Measurements from ENCODE around the gene VIM. TPM values are rescaled to one million over a fixed set of nuclear protein-coding genes. Genes with fewer than 3 reads are reported as not detected.

Gene VIM
- total RNA-seq, 1 donor = 10,643 TPM

DNA sequence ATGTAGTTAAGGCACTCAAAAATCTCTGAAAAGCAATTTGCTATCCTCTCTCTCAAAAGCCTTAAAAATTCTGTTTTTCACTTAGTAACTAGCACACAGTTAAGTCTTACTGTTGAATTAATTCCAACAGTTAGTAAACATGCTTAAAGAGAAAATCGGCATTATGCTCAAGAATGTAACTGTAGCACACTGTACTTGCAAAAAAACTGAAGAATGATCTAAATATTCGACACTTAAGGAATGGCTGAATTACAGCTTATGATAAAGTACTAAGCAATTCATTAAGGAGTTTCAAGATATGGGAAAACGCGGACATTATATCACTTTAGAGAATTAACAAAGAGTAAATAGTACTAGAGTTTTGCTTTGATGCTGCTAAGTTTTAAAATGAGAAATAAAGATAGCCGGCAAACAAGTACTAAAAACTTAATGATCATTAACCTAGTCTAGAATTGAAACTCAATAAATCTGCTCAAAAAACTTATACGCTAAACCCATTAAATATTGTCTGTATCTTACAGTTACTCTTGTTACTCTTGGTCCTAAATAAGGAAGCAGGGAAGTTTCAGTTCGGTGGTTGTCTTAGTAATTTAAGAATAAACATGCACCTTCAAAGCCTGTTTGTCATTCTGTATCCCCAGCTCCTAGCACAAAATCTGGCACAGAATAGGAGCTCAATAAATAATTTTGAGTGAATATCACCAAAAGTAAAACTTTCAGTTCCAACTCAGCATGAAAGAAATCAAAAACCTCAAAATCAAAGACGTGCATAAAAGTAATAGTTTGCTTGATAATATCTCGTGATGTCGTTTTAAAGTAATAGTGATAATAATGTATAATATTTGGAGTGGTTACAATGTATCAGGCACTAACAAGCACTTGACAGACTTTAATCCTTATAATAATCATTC is 27.8 kb upstream of the VIM start:
- DNase-seq (ENCODE audit: insufficient read length, low spot score, missing footprints) = no peak
- Histone ChIP-seq H3K4me2 (ENCODE audit: insufficient read depth, low read length) (peak overlapping the region; percentile 97), H3K4me1 (ENCODE audit: insufficient read depth, low read length) (peaks cover 22% of the 10 kb centered on the region), H2AFZ (ENCODE audit: low read length) (peak overlapping the region; percentile 94), H3K9me3 (ENCODE audit: low read depth, low read length) (no peaks in the 10 kb centered on the region), H3K27ac (ENCODE audit: low read depth, low read length) (peak overlapping the region; percentile 98), H3K4me3 (ENCODE audit: insufficient read depth, low read length) (peak overlapping the region; percentile 78), H3K27me3 (ENCODE audit: insufficient read depth, low read length) (no peaks in the 10 kb centered on the region), H4K20me1 (ENCODE audit: insufficient read depth, low read length) (no peaks in the 10 kb centered on the region), H3K79me2 (ENCODE audit: insufficient read depth, low read length) (peaks cover 17% of the 10 kb centered on the region), H3K36me3 (ENCODE audit: insufficient read depth, low read length) (no peaks in the 10 kb centered on the region)
- no peak for TF ChIP-seq CTCF (IDR thresholded peaks at IDR 0.05; ENCODE audit: extremely low read depth, low read depth, low read length)

- Histone ChIP-seq H4K20me1 (ENCODE audit: insufficient read depth, low read length) (no peaks in the 10 kb centered on the region), H3K27ac (ENCODE audit: low read depth, low read length) (peak within 1 kb of the TSS; percentile 98), H3K79me2 (ENCODE audit: insufficient read depth, low read length) (peaks cover 17% of the 10 kb centered on the region), H3K4me3 (ENCODE audit: insufficient read depth, low read length) (peak within 1 kb of the TSS; percentile 78), H3K27me3 (ENCODE audit: insufficient read depth, low read length) (no peaks in the 10 kb centered on the region), H3K9me3 (ENCODE audit: low read depth, low read length) (no peaks in the 10 kb centered on the region), H3K4me2 (ENCODE audit: insufficient read depth, low read length) (peak within 1 kb of the TSS; percentile 97), H3K36me3 (ENCODE audit: insufficient read depth, low read length) (no peaks in the 10 kb centered on the region), H2AFZ (ENCODE audit: low read length) (peak within 1 kb of the TSS; percentile 91), H3K4me1 (ENCODE audit: insufficient read depth, low read length) (peaks cover 26% of the 10 kb centered on the region)
- peak; percentile 80 for DNase-seq (ENCODE audit: insufficient read length, low spot score, missing footprints)
- no peak for TF ChIP-seq CTCF (IDR thresholded peaks at IDR 0.05; ENCODE audit: extremely low read depth, low read depth, low read length)
These were observed 26.9 kb upstream of the VIM start, which contains the start of gene TRDMT1 for GRCh38 chr10:17200912-17201793. Gene TRDMT1 (minus strand): TSS chr10:17201672. CDS start chr10:17201634, 38 bp downstream.

DNA sequence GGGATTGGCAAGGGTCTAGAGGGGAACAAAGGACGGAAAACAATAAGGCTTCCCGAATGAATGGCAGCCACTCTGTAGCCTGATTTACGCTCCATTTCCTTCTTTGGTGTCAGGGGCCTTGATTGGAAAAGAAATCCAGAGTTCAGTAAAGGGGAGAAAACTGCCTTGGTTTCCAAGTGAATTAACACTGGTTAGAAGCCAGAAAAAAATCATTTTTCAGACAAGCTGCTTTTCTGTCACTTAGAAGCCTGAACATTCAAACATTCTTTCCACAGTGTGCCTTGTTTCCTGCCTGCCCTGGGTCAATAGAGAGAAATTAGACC is 26.3 kb upstream of the VIM start:
- DNase-seq (ENCODE audit: insufficient read length, low spot score, missing footprints) = no peak
- H4K20me1 ChIP-seq (ENCODE audit: insufficient read depth, low read length) = no peaks in the 10 kb centered on the region

More for the DNA sequence above, 26.3 kb upstream of the VIM start:
- H3K4me1 ChIP-seq (ENCODE audit: insufficient read depth, low read length) = peaks cover 32% of the 10 kb centered on the region
- peak overlapping the region; percentile 97 for H3K4me2 ChIP-seq (ENCODE audit: insufficient read depth, low read length)
- H2AFZ ChIP-seq (ENCODE audit: low read length) = peak overlapping the region; percentile 91
- no peaks in the 10 kb centered on the region for H3K9me3 ChIP-seq (ENCODE audit: low read depth, low read length)
- peak overlapping the region; percentile 78 for H3K4me3 ChIP-seq (ENCODE audit: insufficient read depth, low read length)
- TF ChIP-seq CTCF (IDR thresholded peaks at IDR 0.05; ENCODE audit: extremely low read depth, low read depth, low read length) = no peak
- H3K27me3 ChIP-seq (ENCODE audit: insufficient read depth, low read length) = no peaks in the 10 kb centered on the region
- peaks cover 17% of the 10 kb centered on the region for H3K79me2 ChIP-seq (ENCODE audit: insufficient read depth, low read length)
- no peaks in the 10 kb centered on the region for H3K36me3 ChIP-seq (ENCODE audit: insufficient read depth, low read length)
- peak overlapping the region; percentile 98 for H3K27ac ChIP-seq (ENCODE audit: low read depth, low read length)

All from osteoblast (primary cell).